ENCODE data around the gene AQP9.

Gene AQP9

DNA sequence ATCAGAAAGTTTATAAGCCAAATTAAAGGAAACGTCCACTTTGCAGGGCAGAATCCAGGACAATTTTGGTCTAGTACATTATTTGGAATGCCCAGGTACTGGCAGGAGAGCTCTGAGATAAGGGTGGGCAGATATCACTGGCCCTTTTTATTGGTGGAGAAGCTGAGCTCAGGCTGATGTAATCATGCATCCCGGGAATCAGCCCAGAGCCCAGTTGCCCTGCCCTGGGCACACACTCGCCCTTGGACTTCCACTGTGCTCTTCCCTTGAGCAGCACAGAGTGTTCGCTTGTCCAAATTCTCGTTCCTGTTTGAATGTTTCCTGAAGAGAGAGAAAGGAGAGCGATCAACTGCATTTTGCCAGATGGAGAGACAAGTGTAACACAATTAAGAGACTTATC lies 3.7 kb downstream of the AQP9 start:
- DNase-seq = no peak

DNA sequence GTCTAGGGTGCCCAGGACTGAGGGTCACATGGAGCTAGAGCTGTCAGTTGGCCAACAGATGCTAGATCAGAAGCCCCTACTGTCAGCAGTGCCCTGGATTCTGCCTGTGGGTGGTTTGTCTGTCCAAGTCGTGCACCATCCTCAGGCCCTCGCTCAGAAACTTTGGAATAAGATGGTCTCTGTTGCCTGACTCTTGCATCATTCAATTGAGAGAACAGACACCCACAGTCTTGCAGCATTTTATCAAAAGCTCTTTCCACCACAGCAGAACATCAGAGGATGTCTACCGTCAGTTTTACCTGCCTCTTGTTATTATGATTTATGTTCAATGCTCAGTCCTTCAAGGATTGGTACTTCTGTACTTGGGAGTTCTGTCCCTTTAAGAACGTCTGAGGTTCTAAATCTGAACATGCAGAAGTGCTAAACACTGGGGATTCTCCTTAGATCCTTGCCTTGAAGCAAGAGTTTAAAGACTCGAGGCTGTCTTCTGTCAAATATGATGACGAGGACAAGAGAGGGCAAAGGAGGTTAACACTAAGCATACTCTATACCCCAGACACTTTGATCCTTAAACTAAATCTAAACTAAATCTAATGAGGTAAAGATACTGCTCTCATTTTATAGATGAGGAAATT lies 4.8 kb downstream of the AQP9 start:
- DNase-seq = no peak

DNA sequence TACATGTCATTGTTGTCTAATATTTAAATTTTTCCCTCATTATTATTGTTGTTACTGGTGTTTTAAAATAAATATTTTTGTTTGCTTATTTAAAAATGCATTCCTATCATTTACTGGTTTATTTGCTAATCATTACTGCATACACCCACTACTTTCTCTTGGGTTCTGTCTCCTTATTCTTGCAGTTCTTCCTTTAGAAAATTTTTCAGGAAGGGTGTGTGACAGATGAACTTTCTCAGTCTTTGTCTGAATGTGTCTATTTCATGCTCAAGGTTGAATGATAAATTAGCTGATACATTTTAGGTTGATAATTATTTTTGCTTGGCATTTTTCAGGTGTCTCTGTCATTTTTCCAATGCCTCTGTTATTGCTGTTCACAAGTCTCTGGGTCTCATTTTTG lies 7.4 kb downstream of the AQP9 start:
- DNase-seq = no peak

DNA sequence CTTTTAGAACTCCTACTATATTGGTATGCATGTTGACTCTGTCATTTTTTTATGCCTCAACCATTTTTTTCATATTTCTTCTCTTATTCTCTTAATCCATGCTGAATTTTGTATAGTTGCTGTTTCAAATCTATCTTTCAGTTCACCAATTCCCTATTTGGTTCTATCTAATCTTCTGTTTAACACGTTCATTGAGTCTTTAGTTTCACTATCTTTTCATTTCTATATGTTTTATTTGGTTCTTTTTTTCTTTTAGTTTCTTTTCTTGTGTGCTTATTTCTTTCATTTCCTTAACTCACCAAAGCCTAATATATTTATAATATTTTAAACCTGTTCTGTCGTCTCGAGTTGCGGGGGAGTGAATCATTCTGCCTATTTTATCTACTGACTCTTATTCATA lies 8.0 kb downstream of the AQP9 start:
- DNase-seq = no peak

DNA sequence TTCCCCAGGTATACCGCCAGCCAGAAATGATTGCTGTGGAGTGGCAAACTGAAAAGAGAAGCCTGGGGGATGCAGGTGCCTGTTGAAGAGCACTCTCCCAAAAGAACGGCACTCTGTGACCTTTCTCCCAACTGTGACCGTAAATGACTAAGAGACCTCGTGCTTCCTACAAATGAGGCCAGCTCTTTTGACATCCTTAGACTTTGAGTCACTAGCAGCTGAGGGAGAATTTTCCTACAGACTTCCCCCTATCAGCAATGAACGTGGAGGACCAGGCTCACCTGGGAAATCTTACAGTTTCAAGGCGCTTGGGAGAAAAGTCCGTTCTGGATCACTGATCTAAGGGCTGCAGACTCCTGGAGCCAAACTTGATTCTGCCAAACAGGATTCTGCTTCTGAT lies 8.6 kb downstream of the AQP9 start:
- no peak for DNase-seq

DNA sequence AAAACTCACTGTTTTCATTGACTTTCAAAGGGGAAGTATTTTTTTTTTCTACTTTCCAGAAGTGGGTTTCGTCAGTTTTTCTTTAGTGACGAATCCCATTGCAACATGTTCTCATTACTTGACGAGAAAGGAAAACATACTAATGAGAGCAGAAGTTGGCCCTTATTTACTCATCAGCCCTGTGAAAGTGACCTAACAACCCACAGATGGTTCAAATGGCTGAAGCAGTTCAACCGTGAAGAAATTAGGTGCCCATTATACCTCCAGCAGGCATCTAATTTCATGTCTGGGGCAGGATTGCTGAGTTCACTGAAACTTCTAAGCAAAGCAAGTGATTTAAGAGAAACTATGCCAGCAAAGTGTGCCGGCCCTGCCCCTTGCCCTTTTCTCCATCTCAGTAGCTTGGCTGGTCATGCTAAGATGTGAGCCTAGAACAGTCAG lies 9.0 kb downstream of the AQP9 start:
- no peak for DNase-seq

DNA sequence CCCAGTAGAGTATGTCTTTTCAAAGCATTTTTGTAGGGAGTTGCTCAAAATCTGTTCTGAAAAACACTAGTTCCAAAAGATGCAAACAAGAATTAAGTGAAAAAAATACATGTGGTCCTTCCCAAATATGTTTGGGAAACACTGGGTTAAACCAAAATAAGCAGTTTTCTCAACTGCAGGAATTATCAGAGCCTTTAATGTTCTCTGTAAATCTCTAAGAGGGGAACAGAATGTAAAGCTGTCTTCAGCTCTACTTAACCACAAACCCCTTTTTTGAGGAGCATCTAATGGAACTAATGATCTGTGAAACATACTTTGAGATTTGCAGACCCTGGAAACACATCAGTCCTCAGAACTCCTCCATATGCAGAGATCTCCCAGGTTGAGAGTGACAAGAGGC lies 9.9 kb downstream of the AQP9 start:
- DNase-seq = no peak

DNA sequence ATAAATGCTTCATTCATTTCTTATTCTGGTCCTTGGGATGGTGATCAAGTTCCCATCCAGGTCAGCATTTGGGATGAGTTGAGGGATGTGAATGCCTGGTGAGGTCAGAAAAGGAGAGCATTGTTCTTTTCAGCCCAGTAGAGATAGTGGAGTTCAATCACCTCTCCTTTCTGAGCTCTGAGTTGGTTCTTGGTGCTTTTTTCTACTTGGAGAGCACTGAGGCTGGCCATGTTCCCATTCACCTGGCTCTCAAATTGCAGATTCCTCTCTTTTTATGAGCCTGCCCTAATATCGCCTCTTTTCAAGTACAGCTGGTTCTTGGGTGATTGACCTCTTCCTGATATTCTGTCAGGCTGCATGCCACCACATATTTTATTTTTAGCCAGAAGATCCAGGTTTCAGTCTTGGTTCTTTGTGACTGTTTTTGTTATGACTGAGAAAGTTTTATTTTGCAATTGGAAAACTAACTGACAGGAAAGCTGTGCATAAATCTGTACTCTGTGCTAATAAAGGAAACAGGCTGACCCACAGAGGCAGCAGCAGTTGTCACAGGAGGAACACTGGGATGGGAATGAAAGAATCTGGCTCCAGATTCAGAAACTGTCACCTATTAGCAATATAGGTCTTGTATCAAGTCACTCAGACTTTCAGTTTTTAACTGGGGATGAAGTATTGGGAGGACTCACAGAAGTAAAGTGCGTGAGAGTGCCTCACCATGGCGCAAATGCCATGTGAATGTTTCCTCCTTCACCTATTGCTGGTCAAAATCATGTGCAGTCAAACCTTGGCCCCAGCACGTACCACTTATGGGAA lies 10.7 kb downstream of the AQP9 start:
- DNase-seq = no peak

DNA sequence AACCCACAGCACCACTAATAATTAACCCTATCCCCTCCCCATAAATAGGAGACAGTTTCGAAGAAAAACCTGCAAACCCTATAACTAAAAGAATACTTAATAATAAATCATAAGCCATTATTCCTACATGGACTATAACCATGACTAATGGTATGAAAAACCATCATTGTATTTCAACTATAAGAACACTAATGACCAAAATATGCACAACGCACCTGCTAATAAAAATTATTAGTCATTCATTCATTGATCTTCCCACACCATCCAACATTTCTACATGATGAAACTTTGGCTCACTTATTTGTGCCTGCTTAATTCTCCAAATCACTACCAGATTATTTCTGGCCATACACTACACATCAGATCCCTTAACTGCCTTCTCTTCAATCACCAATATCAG lies 16.6 kb downstream of the AQP9 start:
- DNase-seq = no peak

DNA sequence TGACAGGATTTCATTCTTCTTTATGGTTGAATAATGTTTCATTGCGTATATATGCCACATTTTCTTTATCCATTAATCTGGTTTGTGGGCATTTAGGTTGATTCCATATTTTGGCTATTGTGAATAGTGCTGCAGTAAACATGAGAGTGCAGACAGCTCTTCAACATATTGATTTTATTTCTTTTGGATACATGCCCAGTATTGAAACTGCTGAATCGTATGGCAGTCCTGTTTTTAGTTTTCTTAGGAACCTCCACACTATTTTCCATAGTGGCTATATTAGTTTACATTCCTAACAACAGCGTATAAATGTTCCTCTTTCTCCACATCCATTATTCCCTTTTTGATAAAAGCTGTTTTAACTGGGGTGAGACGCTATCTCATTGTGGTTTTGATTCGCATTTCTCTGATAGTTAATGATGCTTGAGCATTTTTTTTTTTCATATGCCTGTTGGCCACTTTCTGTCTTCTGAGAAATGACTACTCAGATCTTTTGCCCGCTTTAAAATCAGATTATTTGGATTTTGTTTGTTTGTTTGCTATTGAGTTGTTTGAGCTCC lies 21.7 kb downstream of the AQP9 start:
- peak; percentile 9 for DNase-seq

DNA sequence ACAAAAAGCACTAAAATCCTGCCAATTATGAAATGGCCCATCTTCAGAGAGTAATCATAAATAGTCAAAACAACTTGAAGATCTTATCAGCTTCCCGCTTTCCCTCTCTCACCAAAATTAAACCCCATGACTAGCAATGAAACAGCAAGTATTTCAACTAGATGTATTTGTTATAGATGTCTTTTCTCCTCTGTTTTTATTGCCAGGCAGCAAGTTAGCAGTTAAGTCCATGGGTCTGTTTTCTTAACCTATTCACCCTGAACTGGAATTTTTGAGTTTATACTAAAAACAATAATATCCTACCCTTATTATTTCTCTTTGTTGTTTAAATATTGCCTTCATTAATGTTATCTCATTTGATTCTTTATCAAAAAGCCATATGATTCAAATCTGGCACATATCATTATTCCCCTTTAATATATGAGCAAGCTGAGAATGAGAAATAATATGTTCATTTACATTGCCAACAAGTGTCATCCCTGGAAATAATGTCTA lies 23.3 kb downstream of the AQP9 start:
- no peak for DNase-seq

DNA sequence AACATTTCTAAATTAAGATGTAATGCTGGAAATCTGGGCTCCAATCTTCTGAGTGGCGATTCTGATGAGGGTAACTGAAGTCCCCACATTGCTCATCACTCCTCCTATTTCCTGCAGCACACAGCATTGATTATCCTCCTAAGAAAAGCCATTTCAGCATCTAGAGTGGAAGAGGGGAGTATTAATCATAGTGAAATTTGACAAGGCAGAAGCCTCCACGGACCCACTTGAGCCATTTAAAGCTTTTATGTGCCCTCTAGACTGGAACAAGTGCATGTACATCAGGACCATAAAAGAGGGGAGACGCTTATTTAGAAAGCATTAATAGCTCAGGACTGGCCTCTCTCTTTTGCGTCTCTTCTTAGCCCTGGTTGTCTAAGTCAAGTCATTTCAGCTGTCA lies 25.8 kb downstream of the AQP9 start:
- DNase-seq = no peak

DNA sequence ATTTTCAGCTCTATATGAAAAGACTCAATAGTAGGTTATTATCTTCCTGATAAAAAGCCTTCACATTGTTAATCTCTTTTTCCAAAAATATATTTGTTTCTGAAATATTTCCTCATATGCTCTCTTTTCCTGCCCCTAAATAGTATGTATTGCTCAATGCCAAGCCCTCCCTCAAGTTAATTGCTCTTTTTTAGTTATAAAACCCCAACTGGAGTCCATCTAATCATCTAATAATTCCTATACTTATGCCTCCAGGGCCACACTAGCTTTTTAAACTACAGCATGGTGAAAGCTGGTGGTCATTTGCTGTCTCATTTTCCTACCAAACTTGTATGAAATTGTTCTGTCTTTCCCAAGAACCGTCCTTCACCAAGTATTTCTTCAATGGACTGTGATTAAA lies 26.7 kb downstream of the AQP9 start:
- no peak for DNase-seq

DNA sequence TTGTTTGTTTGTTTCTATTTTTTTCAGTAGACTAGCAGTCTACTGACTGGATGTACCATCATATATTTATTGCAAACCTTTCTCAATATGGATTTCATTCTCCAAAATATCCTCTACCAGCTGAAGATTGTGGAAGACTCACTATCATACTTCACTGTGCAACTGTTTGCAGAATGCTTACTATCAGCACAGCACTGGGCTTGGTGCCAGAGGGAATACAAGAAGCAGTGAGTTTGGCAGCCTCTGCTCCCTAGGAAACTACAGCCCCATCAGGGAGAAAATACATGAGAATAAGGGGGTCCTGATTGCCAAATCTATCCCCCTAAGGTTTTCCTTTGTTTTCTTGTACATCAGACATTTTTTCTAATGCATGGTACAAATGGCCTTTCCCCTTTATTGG lies 27.5 kb downstream of the AQP9 start:
- peak; percentile 20 for DNase-seq

DNA sequence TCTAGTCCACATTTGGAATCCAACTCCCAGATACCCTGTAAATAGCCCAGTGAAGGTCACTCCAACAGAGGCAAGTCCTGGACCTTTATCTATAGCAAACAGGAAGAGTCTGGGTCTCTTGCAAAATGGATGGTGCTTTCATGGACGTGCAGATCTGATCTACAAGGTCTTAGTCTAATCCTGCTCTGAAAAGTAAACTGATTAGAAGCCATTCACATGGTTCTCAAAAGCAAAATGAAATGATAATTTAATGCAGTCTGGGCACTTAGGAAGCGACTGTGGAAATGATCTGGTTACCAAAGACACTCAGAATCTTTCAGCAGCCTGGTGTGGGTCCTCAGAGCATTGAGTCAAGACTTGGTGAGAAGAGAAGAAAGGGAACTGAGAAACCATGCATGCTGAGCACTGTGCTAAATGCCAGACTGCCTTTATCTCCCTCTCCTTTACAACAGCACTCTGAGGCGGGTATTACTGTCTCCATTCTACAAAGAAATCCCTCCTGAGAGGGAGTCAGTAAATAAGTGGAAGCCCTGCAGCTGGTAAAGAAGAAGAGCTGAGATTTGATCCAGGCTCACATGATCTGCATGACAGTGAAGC lies 29.0 kb downstream of the AQP9 start:
- DNase-seq = no peak

DNA sequence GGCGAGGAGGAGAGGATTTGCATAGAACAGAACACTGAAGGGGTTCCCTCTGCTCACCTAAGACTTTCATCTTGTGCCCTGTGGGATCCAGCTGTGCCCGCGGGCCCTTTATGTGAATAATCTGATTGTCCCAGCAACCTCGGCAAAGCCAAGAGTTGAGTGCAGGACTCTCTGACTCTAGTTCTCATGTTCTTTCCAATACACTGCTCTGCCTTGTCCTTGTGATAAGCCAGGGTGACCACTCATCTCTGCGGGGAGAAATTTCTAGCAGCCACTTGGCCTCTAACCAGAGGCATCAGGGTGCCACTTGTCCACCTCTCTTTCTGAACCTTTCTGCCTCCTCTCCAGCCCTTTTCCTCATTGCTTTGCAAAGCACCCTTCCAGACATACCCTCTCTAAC lies 31.8 kb downstream of the AQP9 start:
- no peak for DNase-seq

DNA sequence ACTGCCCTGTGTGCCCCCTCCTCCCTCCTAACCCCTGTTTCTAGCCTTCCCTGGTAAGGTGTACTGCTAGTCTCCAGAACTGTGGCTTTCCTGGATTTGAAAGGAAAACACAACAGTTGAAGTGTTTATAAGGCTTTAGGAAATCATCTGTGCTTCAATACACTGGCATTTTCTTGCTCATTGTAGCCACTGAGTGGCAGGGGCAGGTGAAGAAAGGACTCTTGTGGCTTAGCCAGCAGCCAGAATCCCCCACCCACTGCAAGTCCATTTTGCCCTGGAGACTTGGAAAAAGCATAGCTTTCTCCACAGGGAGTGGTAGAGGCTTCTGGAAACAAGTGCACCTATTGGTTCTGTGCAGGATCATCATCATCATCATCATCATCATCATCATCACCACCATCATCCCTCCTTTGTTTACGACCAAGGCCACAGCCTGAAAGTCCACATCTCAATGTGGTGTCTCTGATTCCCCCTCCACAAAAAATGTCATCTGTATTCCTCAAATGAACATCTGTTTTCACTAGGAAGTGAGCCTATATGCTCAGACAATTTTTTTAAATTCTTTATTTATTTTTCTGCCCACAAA lies 33.4 kb downstream of the AQP9 start:
- DNase-seq = no peak

DNA sequence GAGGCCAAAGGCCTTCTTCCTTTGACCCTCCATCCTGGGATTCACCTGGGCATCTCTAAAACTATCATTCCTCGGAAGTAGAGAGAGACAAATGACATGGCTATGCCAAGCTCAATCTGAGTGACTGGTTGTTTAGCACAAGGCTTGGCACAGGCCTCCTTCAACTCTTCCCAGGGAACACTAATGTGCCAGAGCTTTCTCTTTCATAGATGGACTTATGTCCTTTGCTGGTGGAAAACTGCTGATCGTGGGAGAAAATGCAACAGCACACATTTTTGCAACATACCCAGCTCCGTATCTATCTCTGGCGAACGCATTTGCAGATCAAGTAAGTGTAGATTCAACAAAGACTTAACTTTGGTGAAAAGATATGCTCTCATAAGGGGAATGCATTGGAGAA lies 36.5 kb downstream of the AQP9 start:
- DNase-seq = no peak

DNA sequence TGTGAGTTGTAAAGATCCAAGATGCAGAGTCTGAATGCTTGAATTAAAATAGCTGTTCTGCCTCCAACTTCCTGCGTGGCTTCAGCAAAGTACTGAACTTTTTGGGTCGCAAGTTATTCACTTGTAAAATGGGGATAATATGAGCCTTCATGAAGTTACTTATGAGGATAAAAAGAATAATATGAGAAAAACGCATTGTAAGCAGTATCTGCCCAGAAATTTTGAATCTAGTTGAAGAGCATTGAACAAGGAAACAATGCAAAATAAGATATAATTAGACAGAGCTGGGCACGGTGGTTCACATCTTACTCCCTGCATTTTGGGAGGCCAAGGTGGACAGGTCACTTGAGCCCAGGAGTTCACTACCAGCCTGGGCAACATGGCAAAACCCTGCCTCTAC lies 37.8 kb downstream of the AQP9 start:
- no peak for DNase-seq

DNA sequence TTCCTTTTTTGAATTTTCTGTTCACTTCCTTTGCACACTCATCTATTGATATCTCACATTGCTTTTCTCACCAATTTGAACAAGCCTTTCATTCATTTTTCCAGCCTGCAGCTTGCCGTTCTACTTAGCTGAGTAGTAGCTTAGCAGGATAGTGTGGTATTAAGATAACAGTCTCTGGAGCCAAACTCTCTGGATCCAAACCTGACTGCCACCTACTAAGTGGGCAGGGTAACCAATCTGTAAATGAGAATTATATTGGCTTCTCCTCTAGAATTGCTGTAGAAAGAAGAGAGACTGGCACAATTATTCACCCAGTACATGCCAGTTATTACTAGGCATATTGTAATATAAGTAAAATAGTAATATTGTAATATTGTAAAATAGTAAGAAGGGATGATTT lies 40.5 kb downstream of the AQP9 start:
- DNase-seq = no peak

DNA sequence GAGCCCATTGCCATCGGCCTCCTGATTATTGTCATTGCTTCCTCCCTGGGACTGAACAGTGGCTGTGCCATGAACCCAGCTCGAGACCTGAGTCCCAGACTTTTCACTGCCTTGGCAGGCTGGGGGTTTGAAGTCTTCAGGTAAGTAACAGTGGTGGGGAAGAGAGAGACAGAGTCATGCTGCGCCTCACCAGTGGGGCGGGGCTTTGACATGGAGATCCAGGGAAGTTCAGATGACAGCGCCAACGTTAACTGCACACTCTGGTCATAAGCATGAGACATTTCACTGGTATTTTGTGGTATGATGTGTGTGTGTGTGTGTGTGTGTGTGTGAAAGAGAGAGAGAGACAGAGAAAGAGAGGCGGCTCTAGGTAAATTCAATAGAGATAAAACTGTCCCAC lies 41.0 kb downstream of the AQP9 start:
- DNase-seq = no peak

DNA sequence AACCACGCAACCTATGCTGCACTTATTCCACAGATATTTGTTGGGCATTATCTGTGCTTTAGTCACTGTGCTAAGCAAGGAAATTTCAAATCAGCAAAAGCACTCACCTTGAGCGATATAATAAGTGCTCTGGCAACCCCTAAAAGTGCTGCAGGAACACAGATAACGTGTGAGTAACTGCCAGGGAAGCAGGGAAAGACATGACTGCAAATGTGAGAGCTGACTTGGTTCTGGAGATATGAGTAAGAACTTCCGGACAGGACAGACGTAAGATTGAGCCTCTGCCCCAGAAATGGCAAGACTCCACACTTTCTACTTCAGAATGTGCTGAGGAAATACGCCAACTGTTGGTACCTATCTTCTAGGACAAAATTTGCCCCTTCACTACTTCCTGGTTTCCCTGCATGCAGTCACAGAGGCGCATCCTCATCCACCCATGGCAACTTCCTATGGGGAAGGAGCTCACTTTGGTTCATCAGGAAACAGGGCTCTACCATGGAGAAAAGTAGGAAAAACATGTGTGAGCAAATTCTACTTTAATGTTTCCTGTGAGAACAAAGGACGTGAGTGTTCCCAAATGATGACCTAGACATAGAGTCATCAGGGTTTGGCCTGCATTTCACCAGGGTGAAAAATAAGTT lies 41.7 kb downstream of the AQP9 start:
- DNase-seq = no peak
